Measurements from ENCODE around the gene ARAF.

DNA sequence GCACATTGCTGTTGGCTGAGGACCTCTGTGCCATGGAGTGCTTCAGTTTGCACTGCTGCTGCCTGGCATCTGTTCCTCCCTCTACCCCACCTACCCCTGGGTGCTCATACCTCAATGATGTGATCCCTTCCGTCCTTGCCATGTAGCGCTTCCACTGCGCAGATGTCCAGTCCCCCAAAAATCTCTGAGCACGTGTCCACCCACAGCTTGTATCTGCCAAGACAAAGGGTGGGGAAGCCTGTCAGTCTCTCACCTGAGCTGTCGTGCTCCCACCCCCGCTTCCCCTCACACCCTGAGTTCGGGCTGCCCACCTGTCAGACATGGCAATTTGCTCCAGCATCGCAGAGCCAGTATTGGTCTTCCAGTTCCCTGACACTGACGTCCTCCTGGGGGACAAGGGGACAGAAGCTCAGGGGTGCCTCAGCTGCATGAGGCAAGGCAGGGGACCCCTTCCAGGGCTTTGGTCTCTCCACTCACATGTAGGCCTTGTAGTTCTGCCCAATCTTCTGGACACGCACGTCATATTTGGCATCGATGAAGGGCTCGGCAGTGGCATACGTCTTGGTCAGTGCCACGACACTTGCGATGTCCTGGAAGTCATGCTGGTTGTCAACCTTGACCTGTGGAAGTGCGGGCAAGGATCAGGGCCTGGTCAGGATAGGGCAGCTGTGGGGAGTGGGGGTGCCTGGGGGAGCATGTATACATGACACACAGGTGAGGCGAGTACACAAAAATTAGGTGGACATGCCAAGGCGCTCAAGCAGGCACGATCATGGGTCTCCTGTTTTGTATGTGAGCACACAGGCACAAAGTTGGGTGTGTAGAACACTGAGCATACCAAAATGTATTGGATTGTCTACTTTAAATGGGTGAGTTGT lies 15.3 kb downstream of the ARAF start:
- TF ChIP-seq, protein P1, sequence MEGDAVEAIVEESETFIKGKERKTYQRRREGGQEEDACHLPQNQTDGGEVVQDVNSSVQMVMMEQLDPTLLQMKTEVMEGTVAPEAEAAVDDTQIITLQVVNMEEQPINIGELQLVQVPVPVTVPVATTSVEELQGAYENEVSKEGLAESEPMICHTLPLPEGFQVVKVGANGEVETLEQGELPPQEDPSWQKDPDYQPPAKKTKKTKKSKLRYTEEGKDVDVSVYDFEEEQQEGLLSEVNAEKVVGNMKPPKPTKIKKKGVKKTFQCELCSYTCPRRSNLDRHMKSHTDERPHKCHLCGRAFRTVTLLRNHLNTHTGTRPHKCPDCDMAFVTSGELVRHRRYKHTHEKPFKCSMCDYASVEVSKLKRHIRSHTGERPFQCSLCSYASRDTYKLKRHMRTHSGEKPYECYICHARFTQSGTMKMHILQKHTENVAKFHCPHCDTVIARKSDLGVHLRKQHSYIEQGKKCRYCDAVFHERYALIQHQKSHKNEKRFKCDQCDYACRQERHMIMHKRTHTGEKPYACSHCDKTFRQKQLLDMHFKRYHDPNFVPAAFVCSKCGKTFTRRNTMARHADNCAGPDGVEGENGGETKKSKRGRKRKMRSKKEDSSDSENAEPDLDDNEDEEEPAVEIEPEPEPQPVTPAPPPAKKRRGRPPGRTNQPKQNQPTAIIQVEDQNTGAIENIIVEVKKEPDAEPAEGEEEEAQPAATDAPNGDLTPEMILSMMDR (IDR thresholded peaks at IDR 0.05; ENCODE audit: low read depth, low read length, poor library complexity, severe bottlenecking) = no peak
- no peak for TF ChIP-seq EZH2phosphoT487 (IDR thresholded peaks at IDR 0.05; ENCODE audit: borderline replicate concordance, low read length)

Measured in DOHH2 (cell line).